HG03064 (cell line): ENCODE data around the gene DDO.
"Not testable (repeated sequence)": the region's sequence is repeated elsewhere in the genome, so short reads cannot be mapped to it uniquely, and the experiment has no call there.

Source experiments
- ATAC-seq: cut with Tn5 transposase; IDR thresholded peaks from one replicate; pipeline ENCODE4 v1.9.1; 2021; ENCODE audit warnings: low read depth; ENCODE audit not compliant: unreplicated experiment

DDO gene

GRCh38 chr6:110350593-110350992 is 64.8 kb downstream of the DDO start:
- not testable (repeated sequence) for ATAC-seq

DNA sequence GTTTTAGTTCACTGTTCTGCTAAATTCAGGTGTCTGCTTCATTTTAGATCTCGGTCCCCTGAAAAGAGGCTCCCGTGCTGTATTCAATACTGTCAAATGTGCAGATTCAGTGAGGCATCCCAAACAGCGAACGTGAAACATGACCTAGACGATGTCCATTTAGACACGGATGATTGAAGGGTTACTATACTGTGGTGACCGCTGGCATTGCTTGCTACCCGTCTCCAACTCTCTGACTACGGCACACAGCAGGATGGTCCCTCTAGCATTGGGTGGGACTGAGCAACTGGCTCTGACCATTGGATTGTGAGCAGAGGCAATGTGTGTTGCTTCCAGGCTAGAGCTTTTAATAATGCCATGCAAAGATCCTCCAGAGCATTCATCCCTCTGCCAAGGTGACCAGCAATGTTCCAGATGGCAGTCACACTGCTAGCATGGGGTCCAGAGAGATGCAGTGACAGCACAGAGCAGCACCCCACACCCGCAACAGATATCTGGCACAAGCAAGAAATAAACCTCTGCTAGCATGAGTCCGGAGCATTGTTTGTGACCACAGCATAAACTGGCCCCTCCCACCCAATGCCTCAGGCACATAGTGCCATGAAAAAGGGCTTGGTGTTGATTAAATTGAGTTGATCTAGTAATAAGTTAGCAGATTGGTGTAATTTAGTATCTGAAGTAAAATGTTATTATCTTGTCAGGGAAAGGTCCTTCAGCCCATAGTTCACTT is 66.2 kb downstream of the DDO start:
- ATAC-seq = no peak

GRCh38 chr6:110345025-110345424 is 70.3 kb downstream of the DDO start:
- no peak for ATAC-seq

DNA sequence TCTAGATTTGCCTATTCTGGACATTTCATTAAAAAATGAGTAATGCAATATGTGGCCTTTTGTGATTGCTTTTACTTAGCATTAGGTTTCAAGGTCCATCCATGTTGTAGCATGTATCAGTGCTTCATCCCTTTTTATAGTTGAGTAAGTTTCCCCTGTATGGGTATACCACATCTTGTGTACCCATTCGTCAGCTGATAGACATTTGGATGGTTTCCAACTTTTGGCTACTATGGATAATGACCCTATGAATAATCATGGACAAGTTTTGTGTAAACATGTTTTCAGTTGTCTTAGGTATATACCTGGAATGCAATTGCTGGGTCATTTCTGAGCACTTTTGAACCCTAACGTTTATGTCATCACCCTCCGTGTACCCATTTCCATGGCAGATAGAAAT is 72.6 kb downstream of the DDO start:
- no peak for ATAC-seq
